Nephron progenitor cell (in vitro differentiated cells): ENCODE measurements around the gene SULT1C3.

Experiments used
- DNase-seq: peaks from one replicate; pipeline ENCODE4 v3.0.0; 2021
- H3K27ac Mint-ChIP-seq: 2 replicates; pipeline ENCODE4 v1.8.0; 2021; ENCODE audit warnings: mild to moderate bottlenecking, moderate library complexity, mixed read lengths
- H3K27me3 Mint-ChIP-seq: 2 replicates; pipeline ENCODE4 v1.8.0; 2021; ENCODE audit warnings: mild to moderate bottlenecking, low read depth, mixed read lengths; ENCODE audit not compliant: poor library complexity
- H3K36me3 Mint-ChIP-seq: 2 replicates; pipeline ENCODE4 v1.8.0; 2021; ENCODE audit warnings: low read depth, mixed read lengths
- H3K4me1 Mint-ChIP-seq: 2 replicates; pipeline ENCODE4 v1.8.0; 2021; ENCODE audit warnings: mixed read lengths
- H3K4me3 Mint-ChIP-seq: 2 replicates; pipeline ENCODE4 v1.8.0; 2021; ENCODE audit warnings: mild to moderate bottlenecking, moderate library complexity, mixed read lengths
- H3K9me3 Mint-ChIP-seq: 2 replicates; pipeline ENCODE4 v1.8.0; 2021; ENCODE audit warnings: mild to moderate bottlenecking, moderate library complexity, mixed read lengths
- TF ChIP-seq, protein P1 (sequence below): fragments of 200-600 bp; sonication (generic); IDR thresholded peaks from 2 replicates; pipeline ENCODE4 v1.5.0; 2021; ENCODE audit warnings: antibody characterized with exemption

Gene SULT1C3

DNA sequence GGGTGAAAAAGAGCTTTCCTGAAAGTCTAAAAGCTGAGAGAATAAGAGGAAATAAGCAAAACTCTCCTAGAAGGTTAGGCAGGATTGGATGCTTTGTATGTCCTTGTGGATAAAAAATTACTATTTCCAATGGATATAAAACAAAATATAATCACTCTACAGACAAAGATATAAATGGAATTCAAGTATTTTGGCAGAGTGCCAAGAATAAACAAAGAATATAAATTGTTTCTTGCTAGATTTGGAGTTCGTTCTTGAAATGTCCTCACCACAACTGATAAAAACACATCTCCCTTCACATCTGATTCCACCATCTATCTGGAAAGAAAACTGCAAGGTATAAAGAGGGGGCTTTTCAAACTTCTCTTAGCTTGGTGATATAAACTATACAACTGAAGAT lies 13.3 kb downstream of the SULT1C3 start:
- no peak overlapping the region for H3K4me3 Mint-ChIP-seq
- no peaks in the 10 kb centered on the region for H3K4me1 Mint-ChIP-seq
- no peak overlapping the region for H3K27ac Mint-ChIP-seq
- H3K36me3 Mint-ChIP-seq = no peaks in the 10 kb centered on the region
- TF ChIP-seq, protein P1, sequence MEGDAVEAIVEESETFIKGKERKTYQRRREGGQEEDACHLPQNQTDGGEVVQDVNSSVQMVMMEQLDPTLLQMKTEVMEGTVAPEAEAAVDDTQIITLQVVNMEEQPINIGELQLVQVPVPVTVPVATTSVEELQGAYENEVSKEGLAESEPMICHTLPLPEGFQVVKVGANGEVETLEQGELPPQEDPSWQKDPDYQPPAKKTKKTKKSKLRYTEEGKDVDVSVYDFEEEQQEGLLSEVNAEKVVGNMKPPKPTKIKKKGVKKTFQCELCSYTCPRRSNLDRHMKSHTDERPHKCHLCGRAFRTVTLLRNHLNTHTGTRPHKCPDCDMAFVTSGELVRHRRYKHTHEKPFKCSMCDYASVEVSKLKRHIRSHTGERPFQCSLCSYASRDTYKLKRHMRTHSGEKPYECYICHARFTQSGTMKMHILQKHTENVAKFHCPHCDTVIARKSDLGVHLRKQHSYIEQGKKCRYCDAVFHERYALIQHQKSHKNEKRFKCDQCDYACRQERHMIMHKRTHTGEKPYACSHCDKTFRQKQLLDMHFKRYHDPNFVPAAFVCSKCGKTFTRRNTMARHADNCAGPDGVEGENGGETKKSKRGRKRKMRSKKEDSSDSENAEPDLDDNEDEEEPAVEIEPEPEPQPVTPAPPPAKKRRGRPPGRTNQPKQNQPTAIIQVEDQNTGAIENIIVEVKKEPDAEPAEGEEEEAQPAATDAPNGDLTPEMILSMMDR = no peak
- H3K27me3 Mint-ChIP-seq = peaks cover 17% of the 10 kb centered on the region
- H3K9me3 Mint-ChIP-seq = no peaks in the 10 kb centered on the region
- no peak for DNase-seq

DNA sequence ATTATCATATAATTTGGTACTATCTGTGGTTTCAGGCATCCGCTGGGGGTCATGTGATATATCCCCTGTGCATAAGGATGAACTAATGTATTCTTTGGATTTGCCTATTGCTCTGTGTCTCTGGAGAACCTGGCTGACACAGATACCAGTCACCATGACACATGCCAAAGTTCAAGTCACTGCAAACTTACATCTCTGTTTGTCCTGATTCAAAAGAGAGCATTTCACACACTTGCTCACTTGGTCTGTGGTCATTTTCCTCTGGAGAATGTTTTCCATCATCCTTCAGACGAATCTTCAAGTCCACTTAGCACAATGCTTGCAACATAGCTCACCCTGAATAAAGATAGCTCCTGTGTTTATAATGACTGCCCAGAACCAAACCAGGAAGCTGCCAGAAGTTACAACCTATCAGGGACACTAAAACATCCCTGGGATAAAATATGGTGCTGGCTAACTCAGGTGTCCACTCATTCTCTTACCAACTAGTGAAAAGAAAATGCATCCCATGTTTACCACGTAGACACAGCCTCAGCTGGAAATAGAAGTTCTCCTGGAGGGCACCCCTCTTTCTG lies 18.1 kb downstream of the SULT1C3 start:
- Mint-ChIP-seq H3K27me3 (peaks cover 7% of the 10 kb centered on the region), H3K36me3 (no peaks in the 10 kb centered on the region), H3K27ac (no peak overlapping the region), H3K4me1 (peaks cover 3% of the 10 kb centered on the region), H3K4me3 (no peak overlapping the region), H3K9me3 (peaks cover 5% of the 10 kb centered on the region)
- DNase-seq = no peak
- TF ChIP-seq, protein P1 = no peak

DNA sequence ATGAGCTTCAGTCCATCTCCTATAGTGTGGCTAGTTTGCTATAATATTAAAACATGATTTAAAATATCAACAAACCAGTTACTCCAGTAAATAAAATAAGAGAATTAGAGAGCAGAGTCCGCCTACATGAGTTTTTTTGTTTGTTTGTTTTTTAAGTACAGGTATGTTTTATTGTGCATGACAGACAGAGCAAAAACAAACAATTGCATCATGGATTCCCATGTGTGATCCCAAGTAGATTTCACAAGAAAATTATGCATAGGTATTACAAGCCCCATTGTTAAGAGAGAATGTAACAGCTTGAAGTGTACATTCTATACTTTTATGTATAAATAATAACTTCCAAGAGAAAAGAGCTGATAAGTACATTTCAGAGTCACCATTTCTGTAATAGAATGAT lies 21.0 kb downstream of the SULT1C3 start:
- no peak overlapping the region for H3K4me3 Mint-ChIP-seq
- no peaks in the 10 kb centered on the region for H3K36me3 Mint-ChIP-seq
- DNase-seq = no peak
- H3K27ac Mint-ChIP-seq = no peak overlapping the region
- peaks cover 3% of the 10 kb centered on the region for H3K4me1 Mint-ChIP-seq
- H3K27me3 Mint-ChIP-seq = peaks cover 3% of the 10 kb centered on the region
- peaks cover 5% of the 10 kb centered on the region for H3K9me3 Mint-ChIP-seq
- TF ChIP-seq, protein P1 = no peak

DNA sequence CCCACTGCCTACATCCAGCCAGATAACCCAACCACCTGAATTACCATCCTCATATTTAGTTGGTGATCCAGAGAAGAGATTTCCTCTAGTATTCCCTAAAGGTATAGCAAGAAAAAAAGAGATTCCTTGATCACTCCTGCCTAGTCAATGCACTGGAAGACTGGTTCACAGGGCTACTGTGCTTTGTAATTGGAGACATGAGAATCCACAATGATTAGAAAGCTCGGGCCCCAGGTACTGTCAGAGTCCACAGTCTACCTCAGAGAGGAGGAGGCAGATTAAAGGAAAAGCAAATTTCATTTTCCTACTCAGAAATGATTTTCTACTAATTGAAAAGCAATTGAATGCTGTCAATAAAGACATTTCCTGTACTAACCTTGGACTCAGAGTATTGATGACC lies 22.3 kb downstream of the SULT1C3 start:
- peaks cover 3% of the 10 kb centered on the region for H3K27me3 Mint-ChIP-seq

DNA sequence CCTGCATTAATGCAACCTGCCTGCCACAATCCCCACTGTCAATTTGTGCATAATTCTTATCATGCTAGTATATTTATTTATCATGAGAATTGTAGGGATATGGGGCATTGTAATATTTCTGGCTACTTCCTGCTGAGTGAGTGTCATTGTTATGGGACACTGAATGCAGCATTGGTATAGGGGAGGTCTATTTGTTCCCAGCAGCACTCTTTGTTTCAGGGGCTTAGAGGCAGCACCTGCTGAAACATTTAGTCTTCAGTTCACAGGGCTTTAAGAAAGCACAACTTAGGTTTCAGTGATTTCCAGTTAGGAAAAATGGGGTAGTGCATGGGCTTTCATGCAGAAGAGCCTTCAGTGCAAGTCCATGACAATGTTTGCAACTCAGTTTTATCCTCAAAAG lies 23.6 kb downstream of the SULT1C3 start:
- DNase-seq = no peak
- Mint-ChIP-seq H3K9me3 (peaks cover 5% of the 10 kb centered on the region), H3K4me3 (no peak overlapping the region), H3K4me1 (peaks cover 21% of the 10 kb centered on the region), H3K27me3 (peaks cover 3% of the 10 kb centered on the region), H3K27ac (no peak overlapping the region), H3K36me3 (no peaks in the 10 kb centered on the region)
- TF ChIP-seq, protein P1 = no peak

More for the DNA sequence above, 22.3 kb downstream of the SULT1C3 start:
- peaks cover 5% of the 10 kb centered on the region for H3K9me3 Mint-ChIP-seq
- TF ChIP-seq, protein P1 = no peak
- no peaks in the 10 kb centered on the region for H3K36me3 Mint-ChIP-seq
- H3K27ac Mint-ChIP-seq = no peak overlapping the region
- H3K4me3 Mint-ChIP-seq = no peak overlapping the region
- DNase-seq = no peak
- peaks cover 8% of the 10 kb centered on the region for H3K4me1 Mint-ChIP-seq

DNA sequence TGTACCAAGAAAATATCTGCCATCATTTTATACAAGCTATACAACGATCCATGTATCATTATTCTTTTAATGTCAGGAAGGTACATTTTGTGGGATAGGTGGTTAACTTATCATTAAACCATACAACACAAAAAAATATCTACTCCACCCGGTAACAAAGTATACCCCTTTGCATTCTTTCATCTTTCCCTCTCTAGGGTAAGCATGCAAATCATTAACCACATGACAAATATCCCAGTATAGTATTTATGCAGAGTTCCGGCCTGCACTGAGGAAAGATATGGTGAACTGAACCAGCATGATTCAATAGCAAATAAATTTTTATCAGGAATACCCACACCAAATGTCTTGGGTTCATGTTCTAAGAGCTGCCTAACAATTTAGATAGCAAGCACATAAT lies 26.4 kb downstream of the SULT1C3 start:
- H3K4me1 Mint-ChIP-seq = peaks cover 31% of the 10 kb centered on the region
- H3K27ac Mint-ChIP-seq = no peak overlapping the region
- peaks cover 3% of the 10 kb centered on the region for H3K27me3 Mint-ChIP-seq
- H3K36me3 Mint-ChIP-seq = no peaks in the 10 kb centered on the region
- H3K4me3 Mint-ChIP-seq = no peak overlapping the region
- no peak for DNase-seq
- TF ChIP-seq, protein P1 = no peak
- peaks cover 5% of the 10 kb centered on the region for H3K9me3 Mint-ChIP-seq
